ENCODE data around the gene NRXN3.

Gene NRXN3

GRCh38 chr14:78154827-78155226, 15.3 kb upstream of the NRXN3 start:
- CTCF ChIA-PET = no interaction called here
- H3K27ac Mint-ChIP-seq = no peak overlapping the region

GRCh38 chr14:78156196-78156595, 14.0 kb upstream of the NRXN3 start:
- CTCF ChIA-PET = no interaction called here
- H3K9me3 Mint-ChIP-seq = no peaks in the 10 kb centered on the region
- no peaks in the 10 kb centered on the region for H3K4me1 Mint-ChIP-seq
- no peak overlapping the region for H3K27ac Mint-ChIP-seq
- no peaks in the 10 kb centered on the region for H3K36me3 Mint-ChIP-seq
- DNase-seq = no peak
- H3K4me3 Mint-ChIP-seq = no peak overlapping the region
- no peaks in the 10 kb centered on the region for H3K27me3 Mint-ChIP-seq

More at GRCh38 chr14:78154827-78155226, 15.3 kb upstream of the NRXN3 start:
- Mint-ChIP-seq H3K9me3 (no peaks in the 10 kb centered on the region), H3K36me3 (no peaks in the 10 kb centered on the region), H3K4me3 (no peak overlapping the region), H3K4me1 (no peaks in the 10 kb centered on the region), H3K27me3 (no peaks in the 10 kb centered on the region)
- no peak for DNase-seq

GRCh38 chr14:78157494-78158437, 12.4 kb upstream of the NRXN3 start:
- no peaks in the 10 kb centered on the region for H3K9me3 Mint-ChIP-seq
- H3K27me3 Mint-ChIP-seq = no peaks in the 10 kb centered on the region
- H3K36me3 Mint-ChIP-seq = no peaks in the 10 kb centered on the region
- peak; percentile 48 for DNase-seq
- CTCF ChIA-PET = interaction anchor here (1.1 kb wide), 1 partner anchor 10 kb away, joined by 3 read pairs; no protein-coding TSS in a partner anchor
- H3K27ac Mint-ChIP-seq = no peak overlapping the region
- no peak overlapping the region for H3K4me3 Mint-ChIP-seq
- H3K4me1 Mint-ChIP-seq = no peaks in the 10 kb centered on the region

DNA sequence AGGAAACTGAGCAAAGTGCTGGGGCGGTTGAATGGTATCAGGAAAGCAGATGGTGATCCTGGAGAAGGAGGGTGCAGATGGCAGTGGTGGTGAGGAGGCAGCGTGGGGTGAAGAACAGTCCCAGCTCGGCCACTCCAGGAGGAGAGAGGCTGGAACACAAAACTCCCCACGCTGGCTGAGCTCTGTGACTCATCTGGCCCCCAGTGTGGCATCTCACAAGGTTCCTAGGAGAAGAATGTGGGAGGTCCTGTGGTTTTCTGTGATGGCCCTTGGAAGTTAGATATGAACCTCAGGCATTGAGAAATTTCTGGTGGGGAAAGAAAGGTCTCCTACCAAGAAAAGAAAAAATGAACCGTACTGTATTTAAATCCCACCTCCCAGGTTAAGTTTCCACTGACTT, 8.0 kb upstream of the NRXN3 start:
- DNase-seq = no peak
- Mint-ChIP-seq H3K4me3 (no peak overlapping the region), H3K9me3 (no peaks in the 10 kb centered on the region), H3K36me3 (no peaks in the 10 kb centered on the region), H3K4me1 (no peaks in the 10 kb centered on the region), H3K27ac (no peak overlapping the region), H3K27me3 (no peaks in the 10 kb centered on the region)
- CTCF ChIA-PET = no interaction called here

- Mint-ChIP-seq H3K27ac (no peak overlapping the region), H3K36me3 (no peaks in the 10 kb centered on the region), H3K4me3 (no peak overlapping the region), H3K9me3 (no peaks in the 10 kb centered on the region), H3K4me1 (no peaks in the 10 kb centered on the region), H3K27me3 (no peaks in the 10 kb centered on the region)
- CTCF ChIA-PET = interaction anchor here (1.5 kb wide), 1 partner anchor 15 kb away, joined by 3 read pairs; no protein-coding TSS in a partner anchor
- DNase-seq = no peak
Measured at GRCh38 chr14:78164226-78164853, 5.8 kb upstream of the NRXN3 start.

DNA sequence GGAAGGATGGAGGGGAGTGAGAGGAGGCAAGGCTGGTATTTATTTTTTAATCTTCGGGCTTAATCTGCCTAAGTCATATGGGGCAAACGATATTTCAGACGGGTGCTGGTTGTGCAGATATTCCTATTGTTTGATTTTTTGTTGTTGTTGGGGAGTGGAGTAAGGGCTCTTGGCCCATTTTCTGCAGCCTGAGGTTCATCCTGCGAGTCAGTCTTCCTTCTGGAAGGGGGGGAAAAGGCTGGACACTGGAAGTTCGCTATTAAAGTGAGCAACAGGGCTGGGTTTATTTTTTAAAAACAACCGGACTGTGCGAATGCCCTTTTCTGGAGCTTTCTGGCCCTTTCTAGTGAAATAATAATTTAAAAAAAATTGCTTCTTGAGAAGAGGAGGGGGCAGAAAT, 2.3 kb downstream of the NRXN3 start:
- peaks cover 3% of the 10 kb centered on the region for H3K27me3 Mint-ChIP-seq
- CTCF ChIA-PET = no interaction called here
- H3K9me3 Mint-ChIP-seq = peaks cover 6% of the 10 kb centered on the region
- H3K4me3 Mint-ChIP-seq = no peak overlapping the region
- no peak overlapping the region for H3K27ac Mint-ChIP-seq
- no peaks in the 10 kb centered on the region for H3K36me3 Mint-ChIP-seq
- no peaks in the 10 kb centered on the region for H3K4me1 Mint-ChIP-seq
- DNase-seq = no peak

DNA sequence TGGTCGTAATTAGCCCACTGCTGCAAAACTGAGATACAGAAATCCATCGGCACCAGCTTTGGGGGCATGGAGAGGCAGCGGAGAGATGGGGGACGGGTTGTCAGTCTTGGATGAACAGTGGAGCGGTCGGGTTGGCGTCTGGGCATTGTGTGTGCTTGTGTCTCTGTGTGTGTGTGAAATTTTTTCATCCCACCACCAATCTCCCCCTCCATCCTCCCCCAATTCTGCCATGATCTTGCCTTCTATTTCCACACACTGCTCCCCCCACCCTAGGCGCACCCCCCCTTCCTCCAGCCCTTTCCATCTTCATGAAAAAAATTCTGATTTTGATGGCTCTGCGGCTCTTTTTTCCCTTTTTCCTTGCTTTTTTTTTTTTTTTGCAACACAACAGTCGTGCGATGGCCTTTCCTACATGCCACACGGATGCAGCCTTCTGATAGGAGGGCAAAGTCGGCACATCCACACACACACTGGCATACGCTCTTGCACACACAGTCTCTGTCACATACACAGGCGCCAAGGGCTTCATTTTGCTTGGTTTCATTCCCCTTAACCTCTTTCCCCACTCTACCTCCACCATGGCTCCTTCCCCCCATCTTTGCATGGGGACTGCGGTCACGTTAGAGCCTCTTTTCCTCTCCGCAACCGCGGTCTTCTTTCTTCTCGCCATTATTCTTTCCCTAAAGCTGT, 3.3 kb downstream of the NRXN3 start:
- no peak overlapping the region for H3K27ac Mint-ChIP-seq
- CTCF ChIA-PET = no interaction called here

GRCh38 chr14:78175412-78175811, 5.2 kb downstream of the NRXN3 start:
- CTCF ChIA-PET = no interaction called here
- Mint-ChIP-seq H3K27ac (no peak overlapping the region), H3K36me3 (no peaks in the 10 kb centered on the region), H3K27me3 (peaks cover 3% of the 10 kb centered on the region), H3K9me3 (peaks cover 6% of the 10 kb centered on the region), H3K4me3 (no peak overlapping the region), H3K4me1 (no peaks in the 10 kb centered on the region)
- no peak for DNase-seq

More for the DNA sequence above, 3.3 kb downstream of the NRXN3 start:
- Mint-ChIP-seq H3K36me3 (no peaks in the 10 kb centered on the region), H3K4me3 (no peak overlapping the region), H3K4me1 (no peaks in the 10 kb centered on the region), H3K27me3 (peaks cover 3% of the 10 kb centered on the region), H3K9me3 (peaks cover 6% of the 10 kb centered on the region)
- DNase-seq = no peak

- CTCF ChIA-PET = no interaction called here
- Mint-ChIP-seq H3K4me1 (no peaks in the 10 kb centered on the region), H3K9me3 (peaks cover 4% of the 10 kb centered on the region), H3K36me3 (no peaks in the 10 kb centered on the region), H3K27me3 (no peaks in the 10 kb centered on the region), H3K4me3 (no peak overlapping the region), H3K27ac (no peak overlapping the region)
- no peak for DNase-seq
Measured at GRCh38 chr14:78178071-78178470, 7.9 kb downstream of the NRXN3 start.

GRCh38 chr14:78178971-78179370, 8.8 kb downstream of the NRXN3 start:
- Mint-ChIP-seq H3K4me3 (no peak overlapping the region), H3K36me3 (no peaks in the 10 kb centered on the region), H3K27ac (no peak overlapping the region), H3K4me1 (no peaks in the 10 kb centered on the region), H3K27me3 (no peaks in the 10 kb centered on the region), H3K9me3 (peaks cover 4% of the 10 kb centered on the region)
- CTCF ChIA-PET = no interaction called here
- no peak for DNase-seq

DNA sequence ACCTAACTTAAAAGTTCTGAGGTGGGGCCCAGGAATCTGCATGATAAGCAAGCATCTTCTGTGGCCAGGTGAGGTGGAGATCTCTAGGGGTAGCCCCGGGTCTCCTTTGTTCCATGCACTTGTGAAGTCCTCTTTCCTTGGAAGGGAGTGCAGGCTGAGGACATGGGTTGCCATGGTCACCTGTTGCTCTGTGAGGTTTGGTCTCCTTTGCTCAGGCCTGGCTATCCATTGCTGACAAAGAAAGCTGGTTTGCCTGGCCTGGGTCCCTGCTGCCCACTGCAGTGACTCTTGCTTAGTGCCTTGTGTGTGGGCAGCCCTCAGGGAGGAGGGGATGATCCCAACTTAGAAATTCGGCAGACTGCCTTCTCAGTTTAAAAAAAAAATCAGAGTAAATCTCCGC, 11.1 kb downstream of the NRXN3 start:
- no peak overlapping the region for H3K27ac Mint-ChIP-seq
- H3K4me1 Mint-ChIP-seq = no peaks in the 10 kb centered on the region
- H3K4me3 Mint-ChIP-seq = no peak overlapping the region
- no peaks in the 10 kb centered on the region for H3K9me3 Mint-ChIP-seq
- H3K27me3 Mint-ChIP-seq = no peaks in the 10 kb centered on the region
- CTCF ChIA-PET = no interaction called here
- H3K36me3 Mint-ChIP-seq = no peaks in the 10 kb centered on the region
- DNase-seq = no peak

DNA sequence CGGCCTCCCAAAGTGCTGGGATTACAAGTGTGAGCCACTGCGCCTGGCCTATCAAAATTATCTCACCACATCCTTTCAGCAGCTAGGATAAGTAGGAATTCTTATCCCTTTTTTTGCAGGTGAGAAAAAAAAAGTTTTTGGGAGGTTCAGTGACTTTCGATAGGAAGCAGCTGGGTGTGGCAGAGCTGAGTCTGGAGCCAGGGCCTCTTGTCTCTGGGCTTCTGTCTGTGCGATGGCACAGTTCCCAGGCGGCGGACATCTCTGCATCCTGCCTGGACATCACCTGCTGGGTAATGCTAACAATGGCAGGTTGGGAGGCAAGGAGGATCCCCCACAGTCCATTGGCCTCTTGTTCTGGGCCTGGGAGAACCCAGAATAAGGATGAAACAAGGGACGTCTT, 12.5 kb downstream of the NRXN3 start:
- H3K9me3 Mint-ChIP-seq = no peaks in the 10 kb centered on the region
- CTCF ChIA-PET = no interaction called here
- H3K27ac Mint-ChIP-seq = no peak overlapping the region
- DNase-seq = no peak
- no peaks in the 10 kb centered on the region for H3K27me3 Mint-ChIP-seq
- H3K4me3 Mint-ChIP-seq = no peak overlapping the region
- H3K36me3 Mint-ChIP-seq = no peaks in the 10 kb centered on the region
- H3K4me1 Mint-ChIP-seq = no peaks in the 10 kb centered on the region

DNA sequence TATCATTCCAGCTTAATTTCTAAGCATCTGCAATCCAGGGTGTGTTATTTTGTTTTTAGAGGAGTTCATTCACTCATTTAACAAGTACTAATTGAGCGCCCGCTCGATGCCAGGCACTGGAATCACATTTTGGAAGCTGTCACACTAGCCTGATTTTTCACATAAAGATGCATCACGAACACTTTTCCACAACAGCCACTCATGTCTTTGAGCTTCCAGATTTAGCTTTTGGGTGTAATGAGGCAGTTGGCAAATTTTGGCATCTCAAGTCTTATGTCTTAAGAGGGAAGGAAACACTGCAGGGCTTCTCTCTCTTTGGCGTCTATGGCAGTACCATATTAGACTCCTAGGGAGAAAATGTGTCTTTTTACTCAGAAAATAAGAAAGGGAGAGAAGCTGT, 14.0 kb downstream of the NRXN3 start:
- CTCF ChIA-PET = interaction anchor here (0.9 kb wide), 1 partner anchor 322 kb away, joined by 3 read pairs; no protein-coding TSS in a partner anchor
- Mint-ChIP-seq H3K4me1 (no peaks in the 10 kb centered on the region), H3K27ac (no peak overlapping the region), H3K9me3 (no peaks in the 10 kb centered on the region), H3K36me3 (no peaks in the 10 kb centered on the region), H3K27me3 (no peaks in the 10 kb centered on the region), H3K4me3 (no peak overlapping the region)
- no peak for DNase-seq

GRCh38 chr14:78186277-78186676, 16.1 kb downstream of the NRXN3 start:
- Mint-ChIP-seq H3K27me3 (no peaks in the 10 kb centered on the region), H3K4me1 (no peaks in the 10 kb centered on the region), H3K4me3 (no peak overlapping the region), H3K27ac (no peak overlapping the region), H3K36me3 (no peaks in the 10 kb centered on the region), H3K9me3 (peaks cover 2% of the 10 kb centered on the region)
- no peak for DNase-seq
- CTCF ChIA-PET = no interaction called here
